K562 (cell line): ENCODE results near the gene FTSJ3. TPM values are rescaled to one million over a fixed set of nuclear protein-coding genes. Genes with fewer than 3 reads are reported as not detected.

Source experiments
- ATAC-seq: fragments of 200-7000 bp; cut with Tn5 transposase; 3 replicates; pipeline ENCODE4 v1.9.1; 2020; ENCODE audit warnings: moderate library complexity
- BruUV-seq: library from RNA; stranded (reverse); fragments of 400-500 nt; replicated peaks from 2 replicates; lab custom pipeline; 2021; lab: Mats Ljungman, UMichigan
- CTCF ChIA-PET: fragments of 300-600 bp; formaldehyde crosslinking; extraction: SDS; loops from one replicate; lab custom pipeline; 2021; ENCODE audit warnings: low intra/inter-chr PET ratio; lab: Yijun Ruan, JAX
- POLR2A ChIA-PET: fragments of 300-600, 350-650 bp; sonication (Branson Sonifier 250); formaldehyde crosslinking; extraction: SDS; loops from one replicate; lab custom pipeline; 2021; ENCODE audit warnings: antibody characterized with exemption, inconsistent platforms; lab: Yijun Ruan, JAX
- DNase-seq, 4 experiments: peaks; one replicate each; pipeline versions ENCODE4 v3.0.0 to v3.0.0-alpha.2; 2011 to 2018; ENCODE audit warnings: low spot score in 3 of 4, mixed read lengths in 3 of 4; ENCODE audit errors: extremely low read depth in 1 of 4
- FAIRE-seq: peaks from 2 replicates; lab custom pipeline; 2011; peaks lifted over from hg19 to GRCh38; lab: Jason Lieb, UNC
- H2AFZ ChIP-seq: 2 replicates; pipeline ENCODE4 v1.6.0; 2011; ENCODE audit warnings: low read depth, low read length, control low read depth, inconsistent platforms
- H3K27ac ChIP-seq: fragments of 200-600 bp; 3 replicates; pipeline ENCODE4 v1.8.0; 2011; ENCODE audit warnings: low read depth, mild to moderate bottlenecking, control low read depth, inconsistent platforms, low read length, moderate library complexity, mixed read lengths; ENCODE audit errors: extremely low read depth
- H3K27me3 ChIP-seq, 2 experiments: fragments of 300-600 bp in 1 of 2; 2 replicates in 1 of 2; 3 replicates in 1 of 2; pipeline versions ENCODE4 v1.6.0 to v1.8.0; 2011; ENCODE audit warnings: inconsistent platforms in 2 of 2, low read length in 2 of 2, mild to moderate bottlenecking in 1 of 2, mixed read lengths in 1 of 2, moderate library complexity in 1 of 2; ENCODE audit not compliant: control insufficient read depth in 2 of 2, insufficient read depth in 2 of 2
- H3K36me3 ChIP-seq: fragments of 300-600 bp; 3 replicates; pipeline ENCODE4 v1.8.0; 2011; ENCODE audit warnings: mild to moderate bottlenecking, low read length, inconsistent platforms; ENCODE audit not compliant: control insufficient read depth, insufficient read depth
- H3K4me1 ChIP-seq, 2 experiments: fragments of 200-600 bp in 1 of 2; replicated peaks in 1 of 2; 2 replicates in 1 of 2; 3 replicates in 1 of 2; pipeline versions ENCODE4 v1.5.1 to v1.8.0; 2011; ENCODE audit warnings: inconsistent platforms in 2 of 2, low read length in 2 of 2, mild to moderate bottlenecking in 1 of 2, mixed read lengths in 1 of 2, moderate library complexity in 1 of 2; ENCODE audit not compliant: control insufficient read depth in 2 of 2, insufficient read depth in 2 of 2
- H3K4me2 ChIP-seq: 2 replicates; pipeline ENCODE4 v1.6.1; 2011; ENCODE audit warnings: low read length, control low read depth, inconsistent platforms, mixed read lengths; ENCODE audit not compliant: insufficient read depth
- H3K4me3 ChIP-seq: fragments of 200-600 bp; sonication (generic), shearing (Covaris generic); 2 replicates; pipeline ENCODE4 v1.5.1; 2016; ENCODE audit warnings: control low read depth, inconsistent platforms
- H3K79me2 ChIP-seq: fragments of 200-600 bp; 3 replicates; pipeline ENCODE4 v1.8.0; 2011; ENCODE audit warnings: low read length, inconsistent platforms; ENCODE audit not compliant: control insufficient read depth, insufficient read depth
- H3K9ac ChIP-seq, 2 experiments: 2 replicates each; pipeline versions ENCODE4 v1.6.0 to v1.6.1; 2011; ENCODE audit warnings: low read depth in 2 of 2, low read length in 2 of 2, control low read depth in 1 of 2, inconsistent platforms in 1 of 2, mild to moderate bottlenecking in 1 of 2, mixed read lengths in 1 of 2; ENCODE audit not compliant: insufficient read depth in 1 of 2
- H3K9me1 ChIP-seq: one replicate; pipeline ENCODE4 v1.6.0; 2011; ENCODE audit warnings: inconsistent platforms, mild to moderate bottlenecking, low read length, moderate library complexity; ENCODE audit not compliant: control insufficient read depth, insufficient read depth
- H3K9me3 ChIP-seq: replicated peaks from 2 replicates; pipeline ENCODE4 v1.5.1; 2011; ENCODE audit warnings: low read depth, low read length, inconsistent platforms; ENCODE audit not compliant: control insufficient read depth, insufficient read depth
- H4K20me1 ChIP-seq: replicated peaks from 2 replicates; pipeline ENCODE4 v1.6.1; 2011; ENCODE audit warnings: low read length, inconsistent platforms, mixed read lengths; ENCODE audit not compliant: control insufficient read depth, insufficient read depth
- CHD1 ChIP-seq: fragments of 200-600 bp; sonication (generic); IDR thresholded peaks from one replicate; pipeline ENCODE4 v1.6.1; 2012; ENCODE audit warnings: mild to moderate bottlenecking, moderate library complexity, low read length, inconsistent platforms
- FOSL1 ChIP-seq: fragments of 200-800 bp; sonication (Bioruptor generic); conservative IDR thresholded peaks from 2 replicates; pipeline ENCODE4 v1.6.1; 2016; ENCODE audit warnings: missing genetic modification characterization, missing compliant biosample characterization
- HNRNPK ChIP-seq: fragments of 200-400 bp; formaldehyde crosslinking; IDR thresholded peaks from one replicate; pipeline ENCODE4 v1.6.1; 2018; ENCODE audit warnings: mild to moderate bottlenecking, low read depth, low read length; ENCODE audit not compliant: poor library complexity, severe bottlenecking
- KDM5B ChIP-seq: fragments of 200-600 bp; sonication (generic); IDR thresholded peaks from 2 replicates; pipeline ENCODE4 v1.6.1; 2012; ENCODE audit warnings: low read depth, mild to moderate bottlenecking, moderate library complexity, low read length, control low read depth, inconsistent platforms; ENCODE audit not compliant: insufficient replicate concordance
- MYBL2 ChIP-seq, 2 experiments: fragments of 450-650 bp in 1 of 2; sonication (generic) in 1 of 2; formaldehyde crosslinking in 1 of 2; IDR thresholded peaks; 2 replicates each; pipeline versions ENCODE4 v1.6.1 to v1.8.1; 2017 to 2022; ENCODE audit warnings: borderline replicate concordance in 1 of 2, inconsistent platforms in 1 of 2, low read depth in 1 of 2, mild to moderate bottlenecking in 1 of 2, missing genetic modification reagents in 1 of 2, moderate library complexity in 1 of 2
- PHB ChIP-seq: fragments of 250-450 bp; sonication (Bioruptor Pico); IDR thresholded peaks from 2 replicates; pipeline ENCODE4 v1.5.0; 2021
- PHF8 ChIP-seq: fragments of 200-600 bp; sonication (generic); IDR thresholded peaks from 2 replicates; pipeline ENCODE4 v1.6.1; 2012; ENCODE audit warnings: mixed run types, mild to moderate bottlenecking, inconsistent platforms, low read length, moderate library complexity, borderline replicate concordance
- RBBP5 ChIP-seq: fragments of 200-600 bp; sonication (generic); IDR thresholded peaks from 2 replicates; pipeline ENCODE4 v1.6.1; 2012; ENCODE audit warnings: borderline replicate concordance, mild to moderate bottlenecking, low read length, control low read depth, inconsistent platforms; ENCODE audit not compliant: insufficient read depth, poor library complexity, severe bottlenecking
- SAP30 ChIP-seq: fragments of 200-600 bp; sonication (generic); IDR thresholded peaks from 2 replicates; pipeline ENCODE4 v1.6.1; 2012; ENCODE audit warnings: borderline replicate concordance, low read depth, mild to moderate bottlenecking, moderate library complexity, low read length, control low read depth, inconsistent platforms; ENCODE audit not compliant: insufficient read depth, poor library complexity, severe bottlenecking
- SMC3 ChIP-seq: conservative IDR thresholded peaks from 2 replicates; pipeline ENCODE4 v1.6.1; 2011; ENCODE audit warnings: low read depth, low read length, improper control_type of control experiment; ENCODE audit not compliant: insufficient read depth
- SRSF3 ChIP-seq: fragments of 200-400 bp; formaldehyde crosslinking; IDR thresholded peaks from 2 replicates; pipeline ENCODE4 v1.6.1; 2016; ENCODE audit warnings: mild to moderate bottlenecking, low read length, moderate library complexity; ENCODE audit not compliant: insufficient read depth
- ZFX ChIP-seq: sonication (generic); formaldehyde crosslinking; IDR thresholded peaks from 2 replicates; pipeline ENCODE4 v1.8.0; 2022; ENCODE audit warnings: mild to moderate bottlenecking, missing genetic modification reagents, moderate library complexity
- ZNF324 ChIP-seq: fragments of 250-450 bp; sonication (Bioruptor Pico); IDR thresholded peaks from 2 replicates; pipeline ENCODE4 v1.4.0; 2020; ENCODE audit warnings: mild to moderate bottlenecking
- WGBS: fragments of 100-300 bp; shearing (Covaris generic); methylation state at CpG from one replicate; pipeline ENCODE4 v1.1.6; 2016; ENCODE audit warnings: low coverage, mixed read lengths; ENCODE audit not compliant: insufficient coverage; ENCODE audit errors: missing lambda C conversion rate; 5-methylcytosine and 5-hydroxymethylcytosine counted together
- in situ Hi-C: fragments of 300-500 bp; cut with MboI; formaldehyde crosslinking; loops from 4 replicates; pipeline ENCODE4 v1.15.0; 2018; ENCODE audit warnings: inconsistent platforms, mixed read lengths
- intact Hi-C: fragments of 100-400 bp; cut with micrococcal nuclease; formaldehyde crosslinking; loops from 2 replicates; pipeline ENCODE4 v1.14.2; 2022
- polyA plus RNA-seq, 8 experiments: library from polyadenylated mRNA; depleted of rRNA in 4 of 8; stranded (reverse) in 5 of 8; unstranded in 3 of 8; fragments of >200 nt; fragmentation: Nextera tagmentation in 2 of 8; fragmentation: Illumina TruSeq in 1 of 8; extraction: Ambion mirVana in 2 of 8; extraction: Trizol in 1 of 8; gene quantifications; 2 replicates each; pipeline versions ENCODE4 v1.2.1 to v1.2.3, GENCODE V29; 2011 to 2014; ENCODE audit warnings: inconsistent platforms in 1 of 8, missing spikeins in 1 of 8
- total RNA-seq, 7 experiments: library from RNA; depleted of rRNA in 6 of 7; stranded (reverse); fragments of >200 nt in 6 of 7; fragmentation: Illumina TruSeq in 2 of 7; extraction: Trizol in 2 of 7; gene quantifications; 2 replicates each; pipeline versions ENCODE4 v1.2.1 to v1.2.3, GENCODE V29; 2011 to 2021; ENCODE audit warnings: low replicate concordance in 1 of 7
- TF ChIP-seq, protein P1 (sequence below), 2 experiments: fragments of 150-350 bp in 1 of 2; IDR thresholded peaks; 2 replicates each; pipeline ENCODE4 v1.6.1; 2012 to 2016; ENCODE audit warnings: low read depth in 2 of 2, low read length in 2 of 2, mild to moderate bottlenecking in 1 of 2, moderate library complexity in 1 of 2
- TF ChIP-seq, protein P2 (sequence below), 2 experiments: fragments of 450-650 bp; IDR thresholded peaks; 2 replicates each; pipeline ENCODE4 v1.6.1; 2016

Gene FTSJ3
- total and polyA plus RNA-seq, 9 of the 15 experiments (the other 6 are each of a cell fraction or from before 2014, with no cell fraction given) = 18.0 to 65.6 (median 52.4) TPM

DNA sequence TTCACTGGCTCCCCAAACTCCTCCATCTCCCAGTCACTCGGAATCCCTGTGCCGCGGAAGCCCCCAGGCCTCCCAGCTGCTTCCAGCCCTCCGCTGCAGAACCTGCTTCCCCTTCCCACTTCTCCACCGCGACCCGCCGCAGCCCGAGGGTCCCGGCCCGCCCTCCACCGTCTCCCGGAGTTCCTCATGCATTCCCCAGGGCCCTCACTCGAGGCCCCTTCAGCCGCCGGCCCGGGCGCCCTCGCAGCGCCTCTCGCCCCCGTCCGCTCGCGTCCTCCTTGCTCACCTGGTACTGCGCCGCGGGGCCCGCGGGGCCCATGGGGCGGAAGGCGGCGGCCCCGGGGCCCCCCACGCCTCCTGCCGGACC, 14.7 kb upstream of the FTSJ3 start:
- POLR2A ChIA-PET = interaction anchor here (0.6 to 5.8 kb wide), 5 partner anchors 9 to 1332 kb away, joined by 3 to 66 read pairs (median 8); partner anchors contain the start of genes CCDC47, DDX42 and FTSJ3
- Histone ChIP-seq H3K27ac (peak overlapping the region; percentile 86), H3K79me2 (peaks cover 57% of the 10 kb centered on the region), H3K9ac (peak overlapping the region; percentile 93 to 98), H3K9me1 (no peaks in the 10 kb centered on the region), H2AFZ (peak overlapping the region; percentile 53; the same call in 1 of the 2 replicates), H4K20me1 (no peaks in the 10 kb centered on the region), H3K36me3 (peaks cover 25% of the 10 kb centered on the region; the same call in 2 of the 3 replicates), H3K4me3 (peak overlapping the region; percentile 95), H3K4me1 (peaks cover 23 to 51% of the 10 kb centered on the region in 2 experiments), H3K27me3 (no peaks in the 10 kb centered on the region), H3K9me3 (no peaks in the 10 kb centered on the region), H3K4me2 (peak overlapping the region; percentile 96)
- FAIRE-seq = no peak
- CTCF ChIA-PET = no interaction called here
- ATAC-seq = peak; percentile 14; the same call in 2 of the 3 replicates
- 0% methylated on average over 14 of the region's 36 CpGs for WGBS
- intact Hi-C loops (loop anchor here (2.0 to 10.0 kb wide), 3 partner anchors 69 to 407 kb away; partner anchors contain the start of genes CCDC47 and MAP3K3), in situ Hi-C loops (loop anchor here (25.0 kb wide), 1 partner anchor 405 kb away; the partner anchor contains the start of gene CYB561)
- no TSS peak for BruUV-seq
- no peak for DNase-seq
- TF ChIP-seq SMC3 (no peak), PHB (no peak), FOSL1 (tag) (0 out of 2 replicates have a peak, but pooled peaks have one; percentile 2), MYBL2 (IDR thresholded peaks at IDR 0.05; ENCODE audit: low read depth) (no peak), MYBL2 (CRISPR knock-in tag; IDR thresholded peaks at IDR 0.05; ENCODE audit: borderline replicate concordance) (no peak), SAP30 (peak; percentile 65), PHF8 (peak; percentile 58; the same call in 1 of the 2 replicates), CHD1 (peak; percentile 61), HNRNPK (no peak), ZNF324 (no peak), RBBP5 (peak; percentile 41), ZFX (CRISPR knock-in tag) (0 out of 2 replicates have a peak, but pooled peaks have one; percentile 49), KDM5B (peak; percentile 4), SRSF3 (0 out of 2 replicates have a peak, but pooled peaks have one; percentile 9)
- TF ChIP-seq, protein P1, sequence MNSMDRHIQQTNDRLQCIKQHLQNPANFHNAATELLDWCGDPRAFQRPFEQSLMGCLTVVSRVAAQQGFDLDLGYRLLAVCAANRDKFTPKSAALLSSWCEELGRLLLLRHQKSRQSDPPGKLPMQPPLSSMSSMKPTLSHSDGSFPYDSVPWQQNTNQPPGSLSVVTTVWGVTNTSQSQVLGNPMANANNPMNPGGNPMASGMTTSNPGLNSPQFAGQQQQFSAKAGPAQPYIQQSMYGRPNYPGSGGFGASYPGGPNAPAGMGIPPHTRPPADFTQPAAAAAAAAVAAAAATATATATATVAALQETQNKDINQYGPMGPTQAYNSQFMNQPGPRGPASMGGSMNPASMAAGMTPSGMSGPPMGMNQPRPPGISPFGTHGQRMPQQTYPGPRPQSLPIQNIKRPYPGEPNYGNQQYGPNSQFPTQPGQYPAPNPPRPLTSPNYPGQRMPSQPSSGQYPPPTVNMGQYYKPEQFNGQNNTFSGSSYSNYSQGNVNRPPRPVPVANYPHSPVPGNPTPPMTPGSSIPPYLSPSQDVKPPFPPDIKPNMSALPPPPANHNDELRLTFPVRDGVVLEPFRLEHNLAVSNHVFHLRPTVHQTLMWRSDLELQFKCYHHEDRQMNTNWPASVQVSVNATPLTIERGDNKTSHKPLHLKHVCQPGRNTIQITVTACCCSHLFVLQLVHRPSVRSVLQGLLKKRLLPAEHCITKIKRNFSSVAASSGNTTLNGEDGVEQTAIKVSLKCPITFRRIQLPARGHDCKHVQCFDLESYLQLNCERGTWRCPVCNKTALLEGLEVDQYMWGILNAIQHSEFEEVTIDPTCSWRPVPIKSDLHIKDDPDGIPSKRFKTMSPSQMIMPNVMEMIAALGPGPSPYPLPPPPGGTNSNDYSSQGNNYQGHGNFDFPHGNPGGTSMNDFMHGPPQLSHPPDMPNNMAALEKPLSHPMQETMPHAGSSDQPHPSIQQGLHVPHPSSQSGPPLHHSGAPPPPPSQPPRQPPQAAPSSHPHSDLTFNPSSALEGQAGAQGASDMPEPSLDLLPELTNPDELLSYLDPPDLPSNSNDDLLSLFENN (IDR thresholded peaks at IDR 0.05; ENCODE audit: low read depth in 2 of 2, low read length in 2 of 2) = no peak
- TF ChIP-seq, protein P2, sequence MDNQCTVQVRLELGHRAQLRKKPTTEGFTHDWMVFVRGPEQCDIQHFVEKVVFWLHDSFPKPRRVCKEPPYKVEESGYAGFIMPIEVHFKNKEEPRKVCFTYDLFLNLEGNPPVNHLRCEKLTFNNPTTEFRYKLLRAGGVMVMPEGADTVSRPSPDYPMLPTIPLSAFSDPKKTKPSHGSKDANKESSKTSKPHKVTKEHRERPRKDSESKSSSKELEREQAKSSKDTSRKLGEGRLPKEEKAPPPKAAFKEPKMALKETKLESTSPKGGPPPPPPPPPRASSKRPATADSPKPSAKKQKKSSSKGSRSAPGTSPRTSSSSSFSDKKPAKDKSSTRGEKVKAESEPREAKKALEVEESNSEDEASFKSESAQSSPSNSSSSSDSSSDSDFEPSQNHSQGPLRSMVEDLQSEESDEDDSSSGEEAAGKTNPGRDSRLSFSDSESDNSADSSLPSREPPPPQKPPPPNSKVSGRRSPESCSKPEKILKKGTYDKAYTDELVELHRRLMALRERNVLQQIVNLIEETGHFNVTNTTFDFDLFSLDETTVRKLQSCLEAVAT (IDR thresholded peaks at IDR 0.05) = peak in 1 of 2 experiments; percentile 28; a peak in 1 of 4 replicates
